ENCODE data around the gene DMRTA1. TPM values are rescaled to one million over a fixed set of nuclear protein-coding genes. Genes with fewer than 3 reads are reported as not detected.
"Not testable (repeated sequence)": the region's sequence is repeated elsewhere in the genome, so short reads cannot be mapped to it uniquely, and the experiment has no call there.

DMRTA1 gene
- total RNA-seq, 1 donor from 2014 or later = 1.8 TPM

- intact Hi-C loops (cut with DNase I) = no loop called here
- H3K27ac ChIP-seq = no peak overlapping the region
These were observed 29.9 kb upstream of the DMRTA1 start for GRCh38 chr9:22416692-22417060.

GRCh38 chr9:22423566-22423965 lies 23.1 kb upstream of the DMRTA1 start:
- Histone ChIP-seq H3K9me3 (no peaks in the 10 kb centered on the region), H3K36me3 (no peaks in the 10 kb centered on the region), H3K27me3 (no peaks in the 10 kb centered on the region), H3K4me3 (no peak overlapping the region), H3K27ac (no peak overlapping the region), H3K4me1 (no peaks in the 10 kb centered on the region)
- ATAC-seq (no peak), DNase-seq (no peak)
- no peak for TF ChIP-seq CTCF (IDR thresholded peaks at IDR 0.05)
- intact Hi-C loops (cut with DNase I) = no loop called here

More at GRCh38 chr9:22416692-22417060, 29.9 kb upstream of the DMRTA1 start:
- Histone ChIP-seq H3K36me3 (no peaks in the 10 kb centered on the region), H3K4me3 (no peak overlapping the region), H3K9me3 (no peaks in the 10 kb centered on the region), H3K27me3 (no peaks in the 10 kb centered on the region), H3K4me1 (no peaks in the 10 kb centered on the region)
- ATAC-seq = no peak
- no peak for TF ChIP-seq CTCF (IDR thresholded peaks at IDR 0.05)
- DNase-seq = no peak

GRCh38 chr9:22424616-22425015 lies 22.0 kb upstream of the DMRTA1 start:
- H3K36me3 ChIP-seq = no peaks in the 10 kb centered on the region
- no peak for DNase-seq
- intact Hi-C loops (cut with DNase I) = no loop called here
- no peak for ATAC-seq
- H3K4me1 ChIP-seq = no peaks in the 10 kb centered on the region
- no peak for TF ChIP-seq CTCF (IDR thresholded peaks at IDR 0.05)
- H3K27me3 ChIP-seq = no peaks in the 10 kb centered on the region
- H3K9me3 ChIP-seq = no peaks in the 10 kb centered on the region
- H3K4me3 ChIP-seq = no peak overlapping the region
- H3K27ac ChIP-seq = no peak overlapping the region

DNA sequence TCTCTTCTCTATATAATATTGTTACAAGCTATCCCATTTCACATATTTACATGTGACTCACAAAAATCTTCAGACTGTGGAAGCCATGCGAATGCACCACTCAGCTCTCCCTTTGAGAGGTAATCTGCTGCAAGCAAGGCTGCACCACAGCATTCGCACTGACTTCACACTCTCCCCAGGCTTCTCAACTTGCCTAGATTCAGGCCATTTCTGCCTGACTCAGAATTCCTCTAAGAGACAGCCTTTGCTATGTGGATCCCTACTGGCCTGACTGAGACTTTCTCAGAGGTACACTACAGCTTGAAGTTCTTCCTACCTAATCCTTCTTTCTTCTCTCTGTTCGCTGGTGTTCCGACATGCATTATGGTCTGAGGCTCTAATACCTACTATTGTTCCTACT lies 21.1 kb upstream of the DMRTA1 start:
- Histone ChIP-seq H3K36me3 (no peaks in the 10 kb centered on the region), H3K4me3 (no peak overlapping the region), H3K27me3 (no peaks in the 10 kb centered on the region), H3K4me1 (no peaks in the 10 kb centered on the region), H3K9me3 (no peaks in the 10 kb centered on the region), H3K27ac (no peak overlapping the region)
- DNase-seq (no peak), ATAC-seq (no peak)
- intact Hi-C loops (cut with DNase I) = no loop called here
- no peak for TF ChIP-seq CTCF (IDR thresholded peaks at IDR 0.05)

- H3K4me3 ChIP-seq = no peak overlapping the region
- H3K9me3 ChIP-seq = no peaks in the 10 kb centered on the region
- TF ChIP-seq CTCF (IDR thresholded peaks at IDR 0.05) = no peak
- no peaks in the 10 kb centered on the region for H3K27me3 ChIP-seq
- DNase-seq (no peak), ATAC-seq (no peak)
- intact Hi-C loops (cut with DNase I) = no loop called here
- no peaks in the 10 kb centered on the region for H3K36me3 ChIP-seq
- no peak overlapping the region for H3K27ac ChIP-seq
- no peaks in the 10 kb centered on the region for H3K4me1 ChIP-seq
These were observed 19.3 kb upstream of the DMRTA1 start for GRCh38 chr9:22427226-22427880.

DNA sequence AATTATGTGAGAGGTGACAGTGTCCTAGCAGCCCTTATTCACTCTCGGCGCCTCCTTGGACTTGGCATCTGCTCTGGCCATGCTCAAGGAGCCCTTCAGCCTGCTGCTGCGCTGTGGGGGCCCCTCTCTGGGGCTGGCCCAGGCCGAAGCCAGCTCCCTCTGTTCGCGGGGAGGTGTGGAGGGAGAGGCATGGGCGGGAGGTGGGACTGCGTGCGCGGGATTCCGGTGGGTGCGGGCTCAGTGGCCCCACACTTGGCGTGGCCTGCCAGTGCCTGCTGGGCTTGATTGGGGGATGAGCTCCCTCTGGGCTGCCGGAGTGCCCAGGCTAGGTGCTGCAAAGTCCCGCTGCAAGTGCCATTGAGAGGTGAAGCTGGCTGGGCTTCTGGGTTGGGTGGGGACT lies 12.9 kb upstream of the DMRTA1 start:
- H3K4me3 ChIP-seq = no peak overlapping the region
- H3K27me3 ChIP-seq = no peaks in the 10 kb centered on the region
- no peak for DNase-seq
- H3K27ac ChIP-seq = no peak overlapping the region
- H3K9me3 ChIP-seq = no peaks in the 10 kb centered on the region
- H3K36me3 ChIP-seq = no peaks in the 10 kb centered on the region
- intact Hi-C loops (cut with DNase I) = no loop called here
- H3K4me1 ChIP-seq = no peaks in the 10 kb centered on the region
- TF ChIP-seq CTCF (IDR thresholded peaks at IDR 0.05) = no peak
- ATAC-seq = no peak

GRCh38 chr9:22435252-22435651 lies 11.4 kb upstream of the DMRTA1 start:
- H3K4me3 ChIP-seq; H3K27me3 ChIP-seq; ATAC-seq; H3K4me1 ChIP-seq; H3K36me3 ChIP-seq; H3K27ac ChIP-seq; DNase-seq; intact Hi-C loops (cut with DNase I); H3K9me3 ChIP-seq: not testable (repeated sequence)

- ATAC-seq; H3K9me3 ChIP-seq; H3K36me3 ChIP-seq; DNase-seq; intact Hi-C loops (cut with DNase I); H3K4me3 ChIP-seq; H3K4me1 ChIP-seq; H3K27me3 ChIP-seq; H3K27ac ChIP-seq: not testable (repeated sequence)
These were observed 9.1 kb upstream of the DMRTA1 start for GRCh38 chr9:22437461-22438067.
